OCI-LY3 (cell line): Measurements from ENCODE around the gene CYGB.
A peak's percentile ranks its signal among the peaks of the same experiment; 100 is the strongest.

Experiments used
- H2AFZ ChIP-seq: fragments of 200-600, 300-600 bp; shearing (Covaris generic); 2 replicates; pipeline ENCODE4 v1.6.0; 2014; ENCODE audit warnings: antibody characterized with exemption, low read depth, low read length
- H3K27ac ChIP-seq: fragments of 200-600, 300-600 bp; sonication (generic); 2 replicates; pipeline ENCODE4 v1.5.1; 2014; ENCODE audit warnings: mild to moderate bottlenecking, low read length, moderate library complexity, mixed read lengths
- H3K27me3 ChIP-seq: fragments of 200-600, 300-600 bp; sonication (generic); 2 replicates; pipeline ENCODE4 v1.6.1; 2014; ENCODE audit warnings: low read depth, low read length, mixed read lengths
- H3K36me3 ChIP-seq: fragments of 200-600, 300-600 bp; sonication (generic); replicated peaks from 2 replicates; pipeline ENCODE3; 2014; ENCODE audit warnings: low read depth, low read length, mixed read lengths
- H3K4me1 ChIP-seq: fragments of 300-600, 200-600 bp; sonication (generic); 2 replicates; pipeline ENCODE4 v1.6.1; 2014; ENCODE audit warnings: low read length, mixed read lengths
- H3K4me2 ChIP-seq: fragments of 200-600, 300-600 bp; sonication (generic); 2 replicates; pipeline ENCODE4 v1.6.1; 2014; ENCODE audit warnings: low read length, mixed read lengths
- H3K4me3 ChIP-seq: fragments of 300-600, 200-600 bp; sonication (generic); 2 replicates; pipeline ENCODE4 v1.5.1; 2014; ENCODE audit warnings: antibody characterized with exemption, mild to moderate bottlenecking, low read length, moderate library complexity
- H3K79me2 ChIP-seq: fragments of 300-600, 200-600 bp; shearing (Covaris generic); 2 replicates; pipeline ENCODE4 v1.6.1; 2014; ENCODE audit warnings: mild to moderate bottlenecking, low read length, mixed read lengths
- H3K9ac ChIP-seq: fragments of 300-600, 200-600 bp; shearing (Covaris generic); 2 replicates; pipeline ENCODE4 v1.6.0; 2014; ENCODE audit warnings: mild to moderate bottlenecking, low read length, moderate library complexity
- H3K9me3 ChIP-seq: fragments of 200-600, 300-600 bp; shearing (Covaris generic); 2 replicates; pipeline ENCODE4 v1.6.1; 2014; ENCODE audit warnings: low read length, mixed read lengths; ENCODE audit not compliant: insufficient read depth
- H4K20me1 ChIP-seq: fragments of 200-600, 300-600 bp; sonication (generic); 2 replicates; pipeline ENCODE4 v1.6.1; 2016; ENCODE audit warnings: low read length, mixed read lengths; ENCODE audit not compliant: insufficient read depth
- CTCF ChIP-seq: fragments of 200-600, 300-600 bp; sonication (generic); IDR thresholded peaks from 2 replicates; pipeline ENCODE4 v1.5.1; 2014; ENCODE audit warnings: antibody characterized with exemption, low read length, low read depth
- EZH2phosphoT487 ChIP-seq: fragments of 200-600 bp; shearing (Covaris generic); IDR thresholded peaks from 2 replicates; pipeline ENCODE4 v1.6.1; 2018; ENCODE audit warnings: antibody characterized with exemption, mixed run types, low read depth

Gene CYGB

GRCh38 chr17:76531486-76532038 is 5.9 kb downstream of the CYGB start:
- Histone ChIP-seq H3K79me2 (no peaks in the 10 kb centered on the region), H4K20me1 (no peaks in the 10 kb centered on the region)

GRCh38 chr17:76530811-76531485 is 6.6 kb downstream of the CYGB start:
- TF ChIP-seq EZH2phosphoT487 (no peak), CTCF (no peak)
- Histone ChIP-seq H3K9ac (no peak overlapping the region), H2AFZ (no peak overlapping the region), H3K4me2 (no peak overlapping the region), H3K36me3 (no peaks in the 10 kb centered on the region), H3K4me3 (no peak overlapping the region), H3K4me1 (peaks cover 23% of the 10 kb centered on the region), H3K79me2 (no peaks in the 10 kb centered on the region), H3K9me3 (no peaks in the 10 kb centered on the region), H3K27me3 (no peaks in the 10 kb centered on the region), H3K27ac (no peak overlapping the region), H4K20me1 (no peaks in the 10 kb centered on the region)

More at GRCh38 chr17:76531486-76532038, 5.9 kb downstream of the CYGB start:
- H3K27ac ChIP-seq = no peak overlapping the region
- H3K27me3 ChIP-seq = no peaks in the 10 kb centered on the region
- no peaks in the 10 kb centered on the region for H3K9me3 ChIP-seq
- peaks cover 23% of the 10 kb centered on the region for H3K4me1 ChIP-seq
- H2AFZ ChIP-seq = no peak overlapping the region
- H3K4me3 ChIP-seq = no peak overlapping the region
- no peak overlapping the region for H3K4me2 ChIP-seq
- no peak for TF ChIP-seq EZH2phosphoT487
- TF ChIP-seq CTCF = no peak
- no peaks in the 10 kb centered on the region for H3K36me3 ChIP-seq
- no peak overlapping the region for H3K9ac ChIP-seq

GRCh38 chr17:76530095-76530723 is 7.3 kb downstream of the CYGB start:
- Histone ChIP-seq H3K4me1 (peaks cover 23% of the 10 kb centered on the region), H2AFZ (no peak overlapping the region), H3K79me2 (no peaks in the 10 kb centered on the region), H3K36me3 (no peaks in the 10 kb centered on the region), H3K27me3 (no peaks in the 10 kb centered on the region), H3K9ac (no peak overlapping the region), H4K20me1 (no peaks in the 10 kb centered on the region), H3K4me2 (no peak overlapping the region), H3K27ac (no peak overlapping the region), H3K4me3 (no peak overlapping the region), H3K9me3 (no peaks in the 10 kb centered on the region)
- TF ChIP-seq EZH2phosphoT487 (no peak), CTCF (no peak)

- H3K4me2 ChIP-seq = peak overlapping the region; percentile 100
- peaks cover 23% of the 10 kb centered on the region for H3K4me1 ChIP-seq
- no peaks in the 10 kb centered on the region for H4K20me1 ChIP-seq
- no peak overlapping the region for H3K27ac ChIP-seq
- H3K36me3 ChIP-seq = no peaks in the 10 kb centered on the region
- peak overlapping the region; percentile 83; the same call in 1 of the 2 replicates for H3K4me3 ChIP-seq
- no peak for TF ChIP-seq CTCF
- TF ChIP-seq EZH2phosphoT487 = no peak
- no peak overlapping the region for H3K9ac ChIP-seq
- no peaks in the 10 kb centered on the region for H3K27me3 ChIP-seq
- no peaks in the 10 kb centered on the region for H3K79me2 ChIP-seq
- no peaks in the 10 kb centered on the region for H3K9me3 ChIP-seq
- peak overlapping the region; percentile 24; the same call in 1 of the 2 replicates for H2AFZ ChIP-seq
Measured at GRCh38 chr17:76529224-76530094, 8.1 kb downstream of the CYGB start.
